Activated B cell treated with CpG ODN at 0.5 μM for 24 hours (primary cell): ENCODE results near the gene ASIC4. TPM values are rescaled to one million over a fixed set of nuclear protein-coding genes. Genes with fewer than 3 reads are reported as not detected.

ENCODE experiments used
- ATAC-seq: fragments of 200-7000 bp; cut with Tn5 transposase; one replicate; pipeline ENCODE4 v1.10.0; 2021; ENCODE audit warnings: low read depth, mild to moderate bottlenecking, moderate library complexity
- CTCF ChIA-PET: fragments of 350-600 bp; sonication (Branson Sonifier 250); formaldehyde crosslinking; loops from one replicate; lab custom pipeline; 2021; ENCODE audit warnings: antibody characterized with exemption; lab: Charles Lee
- POLR2A ChIA-PET: fragments of 350-600 bp; sonication (Branson Sonifier 250); formaldehyde crosslinking; loops from one replicate; lab custom pipeline; 2021; ENCODE audit warnings: antibody characterized with exemption; lab: Charles Lee
- DNase-seq: peaks from one replicate; pipeline ENCODE4 v3.0.0; 2022
- H3K27ac Mint-ChIP-seq: one replicate; pipeline ENCODE4 v1.8.0; 2020; ENCODE audit warnings: mixed read lengths
- H3K27me3 Mint-ChIP-seq: one replicate; pipeline ENCODE4 v1.8.0; 2021; ENCODE audit warnings: mixed read lengths
- H3K36me3 Mint-ChIP-seq: one replicate; pipeline ENCODE4 v1.8.0; 2021; ENCODE audit warnings: low read depth, mixed read lengths
- H3K4me1 Mint-ChIP-seq: one replicate; pipeline ENCODE4 v1.8.0; 2021; ENCODE audit warnings: mixed read lengths
- H3K4me3 Mint-ChIP-seq: one replicate; pipeline ENCODE4 v1.8.0; 2020; ENCODE audit warnings: mild to moderate bottlenecking, mixed read lengths
- H3K9me3 Mint-ChIP-seq: one replicate; pipeline ENCODE4 v1.8.0; 2020; ENCODE audit warnings: mixed read lengths
- CTCF ChIP-seq: fragments of 200-600 bp; IDR thresholded peaks from one replicate; pipeline ENCODE4 v1.8.0; 2022; ENCODE audit warnings: antibody characterized with exemption, mild to moderate bottlenecking
- intact Hi-C: fragments of 100-400 bp; cut with micrococcal nuclease; formaldehyde crosslinking; loops from one replicate; pipeline ENCODE4 v1.15.1; 2024
- total RNA-seq: library from RNA; stranded (reverse); gene quantifications from 2 replicates; pipeline ENCODE4 v1.2.3, GENCODE V29; 2022

Gene ASIC4
- total RNA-seq, 1 donor from 2014 or later: not detected

DNA sequence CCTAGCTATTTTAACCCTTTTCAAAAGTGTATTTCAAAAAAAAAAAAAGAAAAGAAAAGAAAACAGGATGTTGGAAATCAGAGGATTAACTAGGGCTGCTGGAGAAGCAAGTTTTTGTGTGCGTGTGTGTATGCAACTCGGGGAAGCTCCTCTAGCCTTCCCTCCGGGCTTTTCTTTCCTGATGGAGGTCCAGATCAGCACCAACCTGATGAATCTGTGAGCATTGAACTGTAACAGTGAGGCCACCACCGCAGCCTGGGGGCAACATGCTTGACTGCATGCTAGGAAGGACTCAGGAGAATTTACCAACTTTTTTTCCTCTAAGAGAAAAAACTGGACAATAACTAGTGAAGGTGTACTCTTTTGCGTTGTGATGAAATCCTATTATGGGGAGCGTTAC is 54.8 kb downstream of the ASIC4 start:
- no peaks in the 10 kb centered on the region for H3K4me1 Mint-ChIP-seq
- DNase-seq (no peak), ATAC-seq (no peak)
- no peaks in the 10 kb centered on the region for H3K9me3 Mint-ChIP-seq
- TF ChIP-seq CTCF: no peak
- H3K27ac Mint-ChIP-seq: no peak overlapping the region
- no peak overlapping the region for H3K4me3 Mint-ChIP-seq
- intact Hi-C loops: no loop called here
- peaks cover 51% of the 10 kb centered on the region for H3K27me3 Mint-ChIP-seq
- H3K36me3 Mint-ChIP-seq: no peaks in the 10 kb centered on the region
- CTCF ChIA-PET: no interaction called here
- POLR2A ChIA-PET: no interaction called here

DNA sequence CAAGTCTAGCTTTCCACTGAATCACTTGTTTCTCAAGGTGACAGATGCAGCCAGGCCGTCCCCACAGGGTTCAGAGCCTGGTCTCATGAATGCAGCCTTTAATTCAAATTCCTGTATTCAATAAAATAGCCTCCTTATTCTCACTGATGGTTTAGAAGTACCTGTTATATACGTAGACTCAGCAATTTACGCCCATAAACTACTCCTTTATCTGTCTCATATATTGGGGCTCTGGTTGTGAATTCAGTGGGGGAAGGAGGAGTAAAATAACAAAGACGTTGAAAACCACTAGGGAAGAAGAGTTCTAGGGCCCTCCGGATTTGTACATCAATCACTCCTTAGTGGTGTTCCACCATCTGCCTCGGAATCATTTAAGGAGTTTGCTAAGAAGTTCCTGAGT is 55.4 kb downstream of the ASIC4 start:
- intact Hi-C loops: no loop called here
- ATAC-seq (no peak), DNase-seq (no peak)
- Mint-ChIP-seq H3K9me3 (no peaks in the 10 kb centered on the region), H3K27me3 (peaks cover 50% of the 10 kb centered on the region), H3K27ac (no peak overlapping the region), H3K4me1 (no peaks in the 10 kb centered on the region), H3K4me3 (peak overlapping the region; percentile 0), H3K36me3 (no peaks in the 10 kb centered on the region)
- TF ChIP-seq CTCF: no peak
- ChIA-PET CTCF (no interaction called here), POLR2A (no interaction called here)

GRCh38 chr2:219570194-219570923 is 56.1 kb downstream of the ASIC4 start:
- ATAC-seq: no peak
- H3K36me3 Mint-ChIP-seq: no peaks in the 10 kb centered on the region
- no peaks in the 10 kb centered on the region for H3K9me3 Mint-ChIP-seq
- no peak for DNase-seq
- no peak for TF ChIP-seq CTCF
- intact Hi-C loops: no loop called here
- H3K27me3 Mint-ChIP-seq: peaks cover 52% of the 10 kb centered on the region
- ChIA-PET CTCF (interaction anchor here (1.4 kb wide), 1 partner anchor 10 kb away, joined by 6 read pairs; no protein-coding TSS in a partner anchor), POLR2A (no interaction called here)
- no peaks in the 10 kb centered on the region for H3K4me1 Mint-ChIP-seq
- H3K4me3 Mint-ChIP-seq: no peak overlapping the region
- H3K27ac Mint-ChIP-seq: no peak overlapping the region

GRCh38 chr2:219570924-219571310 is 56.6 kb downstream of the ASIC4 start:
- ATAC-seq: no peak
- intact Hi-C loops: no loop called here
- Mint-ChIP-seq H3K36me3 (no peaks in the 10 kb centered on the region), H3K27me3 (peaks cover 56% of the 10 kb centered on the region), H3K4me1 (no peaks in the 10 kb centered on the region), H3K9me3 (no peaks in the 10 kb centered on the region), H3K4me3 (no peak overlapping the region), H3K27ac (no peak overlapping the region)
- ChIA-PET POLR2A (no interaction called here), CTCF (interaction anchor here (1.4 kb wide), 1 partner anchor 11 kb away, joined by 6 read pairs; no protein-coding TSS in a partner anchor)
- DNase-seq: no peak
- TF ChIP-seq CTCF: no peak

- Mint-ChIP-seq H3K27me3 (peaks cover 56% of the 10 kb centered on the region), H3K9me3 (no peaks in the 10 kb centered on the region), H3K36me3 (no peaks in the 10 kb centered on the region), H3K4me1 (no peaks in the 10 kb centered on the region), H3K4me3 (peak within 1 kb of the TSS; percentile 19), H3K27ac (no peak within 1 kb of the TSS)
- ChIA-PET CTCF (interaction anchor here (1.4 kb wide), 1 partner anchor 11 kb away, joined by 6 read pairs; no protein-coding TSS in a partner anchor), POLR2A (no interaction called here)
- ATAC-seq (peak; percentile 21), DNase-seq (no peak)
- intact Hi-C loops: no loop called here
- TF ChIP-seq CTCF: no peak
Measured at GRCh38 chr2:219571311-219572236, 57.3 kb downstream of the ASIC4 start, which contains the start of gene OBSL1. Gene OBSL1 (minus strand): TSS chr2:219571539. CDS start chr2:219571232, 307 bp downstream.
